Activated CD4-positive, alpha-beta memory T cell treated with anti-CD3 and anti-CD28 coated beads, Interleukin-2, amount 10 ng/mL, durations not matched to agents 7 days and 5 days (primary cell): ENCODE data around the gene DIPK1A. TPM values are rescaled to one million over a fixed set of nuclear protein-coding genes. Genes with fewer than 3 reads are reported as not detected.

Experiments
- CTCF ChIA-PET: fragments of 350-600 bp; sonication (Branson Sonifier 250); formaldehyde crosslinking; loops from one replicate; lab custom pipeline; 2021; ENCODE audit warnings: antibody characterized with exemption, inconsistent platforms; lab: Charles Lee
- POLR2A ChIA-PET: fragments of 350-600 bp; sonication (Branson Sonifier 250); formaldehyde crosslinking; loops from one replicate; lab custom pipeline; 2021; ENCODE audit warnings: antibody characterized with exemption; lab: Charles Lee
- DNase-seq: peaks from one replicate; pipeline ENCODE4 v3.0.0-alpha.2; 2020
- H3K27ac Mint-ChIP-seq: one replicate; pipeline ENCODE4 v1.8.0; 2021; ENCODE audit warnings: mild to moderate bottlenecking, mixed read lengths
- H3K27me3 Mint-ChIP-seq: one replicate; pipeline ENCODE4 v1.8.0; 2021; ENCODE audit warnings: mixed read lengths
- H3K36me3 Mint-ChIP-seq: one replicate; pipeline ENCODE4 v1.8.0; 2021; ENCODE audit warnings: low read depth, mixed read lengths
- H3K4me1 Mint-ChIP-seq: one replicate; pipeline ENCODE4 v1.8.0; 2021; ENCODE audit warnings: mixed read lengths
- H3K4me3 Mint-ChIP-seq: one replicate; pipeline ENCODE4 v1.8.0; 2021; ENCODE audit warnings: mild to moderate bottlenecking, mixed read lengths
- H3K9me3 Mint-ChIP-seq: one replicate; pipeline ENCODE4 v1.8.0; 2021; ENCODE audit warnings: mixed read lengths
- total RNA-seq, 2 experiments: library from RNA; stranded (reverse); gene quantifications; one replicate each; pipeline ENCODE4 v1.2.3, GENCODE V29; 2021

DIPK1A gene
- total RNA-seq, 2 experiments from 2014 or later, result 12.7 to 17.2 TPM

- POLR2A ChIA-PET, result interaction anchor here (1.6 to 1.8 kb wide), 2 partner anchors 14 to 35 kb away, joined by 3 to 4 read pairs; partner anchors contain the start of gene DIPK1A
- Mint-ChIP-seq H3K9me3 (no peaks in the 10 kb centered on the region), H3K4me3 (no peak overlapping the region), H3K36me3 (peaks cover 5% of the 10 kb centered on the region), H3K4me1 (peaks cover 16% of the 10 kb centered on the region), H3K27me3 (no peaks in the 10 kb centered on the region), H3K27ac (no peak overlapping the region)
- CTCF ChIA-PET, result interaction anchor here (0.6 kb wide), 1 partner anchor 62 kb away, joined by 3 read pairs; no protein-coding TSS in a partner anchor
- no peak for DNase-seq
These were observed 34.4 kb downstream of the DIPK1A start for GRCh38 chr1:92926873-92927272.

GRCh38 chr1:92924501-92924900 lies 36.8 kb downstream of the DIPK1A start:
- ChIA-PET CTCF (interaction anchor here (1.5 kb wide), 1 partner anchor 12 kb away, joined by 5 read pairs; no protein-coding TSS in a partner anchor), POLR2A (no interaction called here)
- H3K36me3 Mint-ChIP-seq, result peaks cover 9% of the 10 kb centered on the region
- H3K4me3 Mint-ChIP-seq, result no peak overlapping the region
- peaks cover 1% of the 10 kb centered on the region for H3K9me3 Mint-ChIP-seq
- no peak overlapping the region for H3K27ac Mint-ChIP-seq
- peaks cover 5% of the 10 kb centered on the region for H3K4me1 Mint-ChIP-seq
- no peaks in the 10 kb centered on the region for H3K27me3 Mint-ChIP-seq
- DNase-seq, result no peak

- H3K27me3 Mint-ChIP-seq, result no peaks in the 10 kb centered on the region
- ChIA-PET POLR2A (no interaction called here), CTCF (interaction anchor here (1.5 kb wide), 1 partner anchor 11 kb away, joined by 5 read pairs; no protein-coding TSS in a partner anchor)
- DNase-seq, result no peak
- H3K9me3 Mint-ChIP-seq, result peaks cover 6% of the 10 kb centered on the region
- no peaks in the 10 kb centered on the region for H3K4me1 Mint-ChIP-seq
- H3K4me3 Mint-ChIP-seq, result no peak overlapping the region
- no peak overlapping the region for H3K27ac Mint-ChIP-seq
- H3K36me3 Mint-ChIP-seq, result peaks cover 8% of the 10 kb centered on the region
These were observed 37.6 kb downstream of the DIPK1A start for GRCh38 chr1:92923664-92924063.

- DNase-seq, result no peak
- Mint-ChIP-seq H3K9me3 (peaks cover 6% of the 10 kb centered on the region), H3K27ac (no peak overlapping the region), H3K36me3 (peaks cover 8% of the 10 kb centered on the region), H3K27me3 (no peaks in the 10 kb centered on the region), H3K4me1 (no peaks in the 10 kb centered on the region), H3K4me3 (no peak overlapping the region)
- CTCF ChIA-PET, result no interaction called here
- POLR2A ChIA-PET, result interaction anchor here (0.6 kb wide), 1 partner anchor 91 kb away, joined by 5 read pairs; no protein-coding TSS in a partner anchor
These were observed 38.8 kb downstream of the DIPK1A start for GRCh38 chr1:92922356-92923035.

- no peak overlapping the region for H3K27ac Mint-ChIP-seq
- H3K36me3 Mint-ChIP-seq, result peaks cover 8% of the 10 kb centered on the region
- no peak for DNase-seq
- no peaks in the 10 kb centered on the region for H3K27me3 Mint-ChIP-seq
- H3K4me1 Mint-ChIP-seq, result no peaks in the 10 kb centered on the region
- peaks cover 6% of the 10 kb centered on the region for H3K9me3 Mint-ChIP-seq
- CTCF ChIA-PET, result no interaction called here
- POLR2A ChIA-PET, result interaction anchor here (0.6 kb wide), 1 partner anchor 39 kb away, joined by 3 read pairs; no protein-coding TSS in a partner anchor
- no peak overlapping the region for H3K4me3 Mint-ChIP-seq
These were observed 39.9 kb downstream of the DIPK1A start for GRCh38 chr1:92921031-92922023.

GRCh38 chr1:92916899-92917298 lies 44.4 kb downstream of the DIPK1A start:
- Mint-ChIP-seq H3K9me3 (peaks cover 6% of the 10 kb centered on the region), H3K4me1 (no peaks in the 10 kb centered on the region), H3K27ac (no peak overlapping the region), H3K36me3 (peaks cover 8% of the 10 kb centered on the region), H3K4me3 (no peak overlapping the region), H3K27me3 (no peaks in the 10 kb centered on the region)
- POLR2A ChIA-PET, result no interaction called here
- CTCF ChIA-PET, result no interaction called here
- DNase-seq, result no peak

- H3K9me3 Mint-ChIP-seq, result peaks cover 6% of the 10 kb centered on the region
- CTCF ChIA-PET, result no interaction called here
- DNase-seq, result no peak
- no peak overlapping the region for H3K27ac Mint-ChIP-seq
- no peaks in the 10 kb centered on the region for H3K27me3 Mint-ChIP-seq
- peaks cover 6% of the 10 kb centered on the region for H3K36me3 Mint-ChIP-seq
- H3K4me1 Mint-ChIP-seq, result no peaks in the 10 kb centered on the region
- POLR2A ChIA-PET, result no interaction called here
- H3K4me3 Mint-ChIP-seq, result no peak overlapping the region
These were observed 45.7 kb downstream of the DIPK1A start for GRCh38 chr1:92915547-92915946.

GRCh38 chr1:92913093-92913819 lies 48.0 kb downstream of the DIPK1A start:
- H3K4me1 Mint-ChIP-seq, result peaks cover under 1% of the 10 kb centered on the region
- POLR2A ChIA-PET, result interaction anchor here (1.1 kb wide), 1 partner anchor 13 kb away, joined by 3 read pairs; no protein-coding TSS in a partner anchor
- no peak overlapping the region for H3K4me3 Mint-ChIP-seq
- peaks cover 7% of the 10 kb centered on the region for H3K36me3 Mint-ChIP-seq
- no peaks in the 10 kb centered on the region for H3K27me3 Mint-ChIP-seq
- no peak overlapping the region for H3K27ac Mint-ChIP-seq
- H3K9me3 Mint-ChIP-seq, result no peaks in the 10 kb centered on the region
- CTCF ChIA-PET, result interaction anchor here (0.8 to 1.9 kb wide), 4 partner anchors 9 to 81 kb away, joined by 3 to 7 read pairs (median 4); no protein-coding TSS in a partner anchor
- DNase-seq, result no peak

GRCh38 chr1:92910081-92910480 lies 51.2 kb downstream of the DIPK1A start:
- H3K36me3 Mint-ChIP-seq, result peaks cover 12% of the 10 kb centered on the region
- POLR2A ChIA-PET, result no interaction called here
- H3K4me1 Mint-ChIP-seq, result peaks cover 5% of the 10 kb centered on the region
- DNase-seq, result no peak
- H3K4me3 Mint-ChIP-seq, result no peak overlapping the region
- no peaks in the 10 kb centered on the region for H3K27me3 Mint-ChIP-seq
- CTCF ChIA-PET, result interaction anchor here (1.0 kb wide), 1 partner anchor 33 kb away, joined by 3 read pairs; no protein-coding TSS in a partner anchor
- H3K9me3 Mint-ChIP-seq, result no peaks in the 10 kb centered on the region
- H3K27ac Mint-ChIP-seq, result no peak overlapping the region

GRCh38 chr1:92909321-92909720 lies 51.9 kb downstream of the DIPK1A start:
- DNase-seq, result no peak
- no peaks in the 10 kb centered on the region for H3K27me3 Mint-ChIP-seq
- H3K4me3 Mint-ChIP-seq, result no peak overlapping the region
- H3K27ac Mint-ChIP-seq, result no peak overlapping the region
- no peaks in the 10 kb centered on the region for H3K9me3 Mint-ChIP-seq
- peaks cover 10% of the 10 kb centered on the region for H3K4me1 Mint-ChIP-seq
- ChIA-PET CTCF (interaction anchor here (1.0 kb wide), 1 partner anchor 32 kb away, joined by 3 read pairs; no protein-coding TSS in a partner anchor), POLR2A (no interaction called here)
- peaks cover 12% of the 10 kb centered on the region for H3K36me3 Mint-ChIP-seq

GRCh38 chr1:92907949-92908684 lies 53.1 kb downstream of the DIPK1A start:
- Mint-ChIP-seq H3K27ac (no peak overlapping the region), H3K27me3 (no peaks in the 10 kb centered on the region), H3K4me1 (peaks cover 21% of the 10 kb centered on the region), H3K4me3 (no peak overlapping the region), H3K9me3 (no peaks in the 10 kb centered on the region), H3K36me3 (peaks cover 12% of the 10 kb centered on the region)
- ChIA-PET POLR2A (no interaction called here), CTCF (no interaction called here)
- DNase-seq, result no peak
